GM12878 (cell line): ENCODE data around the gene KIAA1191. TPM values are rescaled to one million over a fixed set of nuclear protein-coding genes. Genes with fewer than 3 reads are reported as not detected.

Experiments
- ATAC-seq: fragments of 200-7000 bp; cut with Tn5 transposase; 3 replicates; pipeline ENCODE4 v1.9.1; 2020; ENCODE audit warnings: mild to moderate bottlenecking, moderate library complexity
- BruUV-seq: library from RNA; stranded (reverse); fragments of 400-500 nt; replicated peaks from 2 replicates; lab custom pipeline; 2021; lab: Mats Ljungman, UMichigan
- CTCF ChIA-PET: fragments of 300-600 bp; sonication (Branson Sonifier 250); formaldehyde crosslinking; extraction: SDS; loops from one replicate; lab custom pipeline; 2021; ENCODE audit warnings: inconsistent platforms; lab: Yijun Ruan, JAX
- POLR2A ChIA-PET: fragments of 350-600 bp; formaldehyde crosslinking; extraction: SDS; loops from one replicate; lab custom pipeline; 2021; ENCODE audit warnings: inconsistent platforms; lab: Charles Lee
- RAD21 ChIA-PET: fragments of 300-600 bp; sonication (Branson Sonifier 250); formaldehyde crosslinking; loops from one replicate; lab custom pipeline; 2023; ENCODE audit warnings: antibody characterized with exemption; ENCODE audit not compliant: unreplicated experiment; lab: Charles Lee
- SMC1A ChIA-PET: fragments of 300-600 bp; sonication (Branson Sonifier 250); formaldehyde crosslinking; loops from one replicate; lab custom pipeline; 2023; ENCODE audit not compliant: unreplicated experiment, uncharacterized antibody; lab: Charles Lee
- DNase-seq: peaks from one replicate; pipeline ENCODE4 v3.0.0-alpha.2; 2011; ENCODE audit warnings: low read depth, low spot score
- FAIRE-seq: peaks from 3 replicates; lab custom pipeline; 2011; peaks lifted over from hg19 to GRCh38; lab: Jason Lieb, UNC
- H2AFZ ChIP-seq: 2 replicates; pipeline ENCODE4 v1.6.0; 2011; ENCODE audit warnings: low read depth, low read length, control low read depth; ENCODE audit not compliant: control insufficient read depth
- H3K27ac ChIP-seq: 2 replicates; pipeline ENCODE4 v1.5.1; 2011; ENCODE audit warnings: control low read depth; ENCODE audit not compliant: control insufficient read depth, insufficient read depth
- H3K27me3 ChIP-seq, 2 experiments: replicated peaks in 1 of 2; 2 replicates each; pipeline versions ENCODE4 v1.6.0 to v1.6.1; 2011; ENCODE audit warnings: low read length in 1 of 2; ENCODE audit not compliant: control insufficient read depth in 2 of 2, insufficient read depth in 2 of 2
- H3K36me3 ChIP-seq, 2 experiments: 2 replicates each; pipeline ENCODE4 v1.5.1; 2011; ENCODE audit warnings: low read length in 1 of 2; ENCODE audit not compliant: control insufficient read depth in 2 of 2, insufficient read depth in 2 of 2
- H3K4me1 ChIP-seq: 2 replicates; pipeline ENCODE4 v1.6.1; 2011; ENCODE audit warnings: mild to moderate bottlenecking, low read length, moderate library complexity, mixed read lengths; ENCODE audit not compliant: control insufficient read depth, insufficient read depth
- H3K4me2 ChIP-seq: 2 replicates; pipeline ENCODE4 v1.6.0; 2011; ENCODE audit warnings: control low read depth; ENCODE audit not compliant: control insufficient read depth, insufficient read depth
- H3K4me3 ChIP-seq: fragments of 200-600 bp; sonication (generic); 2 replicates; pipeline ENCODE4 v1.5.1; 2016
- H3K79me2 ChIP-seq: 2 replicates; pipeline ENCODE4 v1.6.0; 2011; ENCODE audit warnings: low read length; ENCODE audit not compliant: control insufficient read depth, insufficient read depth
- H3K9ac ChIP-seq: 2 replicates; pipeline ENCODE4 v1.8.0; 2011; ENCODE audit warnings: low read length, control low read depth, mixed read lengths; ENCODE audit not compliant: control insufficient read depth, insufficient read depth
- H3K9me3 ChIP-seq: replicated peaks from 3 replicates; pipeline ENCODE4 v1.5.1; 2011; ENCODE audit warnings: mild to moderate bottlenecking, low read length; ENCODE audit not compliant: control insufficient read depth, insufficient read depth
- H4K20me1 ChIP-seq: 2 replicates; pipeline ENCODE4 v1.6.0; 2011; ENCODE audit not compliant: control insufficient read depth, insufficient read depth
- BMI1 ChIP-seq: fragments of 450-650 bp; IDR thresholded peaks from 2 replicates; pipeline ENCODE4 v1.6.1; 2016; ENCODE audit warnings: mild to moderate bottlenecking, moderate library complexity, borderline replicate concordance
- ELK1 ChIP-seq: IDR thresholded peaks from 2 replicates; pipeline ENCODE4 v1.6.1; 2012; ENCODE audit warnings: low read depth, low read length, improper control_type of control experiment
- HSF1 ChIP-seq: fragments of 150-350 bp; IDR thresholded peaks from 2 replicates; pipeline ENCODE4 v1.6.1; 2014; ENCODE audit warnings: mild to moderate bottlenecking, low read depth, low read length
- MTA2 ChIP-seq: fragments of 450-650 bp; IDR thresholded peaks from 2 replicates; pipeline ENCODE4 v1.6.1; 2016; ENCODE audit warnings: low read depth, mild to moderate bottlenecking, moderate library complexity
- TBL1XR1 ChIP-seq: IDR thresholded peaks from 2 replicates; pipeline ENCODE4 v1.6.1; 2012; ENCODE audit warnings: low read depth, low read length, improper control_type of control experiment
- ZNF384 ChIP-seq: IDR thresholded peaks from 2 replicates; pipeline ENCODE4 v1.6.1; 2012; ENCODE audit warnings: low read depth, mild to moderate bottlenecking, low read length, improper control_type of control experiment, borderline replicate concordance
- WGBS: methylation state at CpG from one replicate; pipeline ENCODE4 v1.1.6; 2016; ENCODE audit warnings: low lambda C conversion rate; ENCODE audit not compliant: insufficient replicate concordance, insufficient coverage; ENCODE audit errors: missing lambda C conversion rate; 5-methylcytosine and 5-hydroxymethylcytosine counted together
- in situ Hi-C: fragments of 300-500 bp; cut with MboI; formaldehyde crosslinking; loops from 9 replicates; pipeline ENCODE4 v1.14.3; 2018; ENCODE audit warnings: mixed read lengths
- intact Hi-C: fragments of 100-400 bp; cut with micrococcal nuclease; formaldehyde crosslinking; loops from one replicate; pipeline ENCODE4 v1.14.2; 2022; ENCODE audit not compliant: unreplicated experiment
- polyA plus RNA-seq, 11 experiments: library from polyadenylated mRNA; depleted of rRNA in 4 of 11; unstranded in 6 of 11; stranded (reverse) in 5 of 11; fragments of >200 nt; fragmentation: Nextera tagmentation in 4 of 11; fragmentation: Illumina TruSeq in 1 of 11; extraction: Ambion mirVana in 4 of 11; extraction: Trizol in 1 of 11; gene quantifications; 1 replicate in 1 of 11; 2 replicates in 10 of 11; pipeline versions ENCODE4 v1.2.1 to v1.2.3, GENCODE V29; 2011 to 2016; ENCODE audit warnings: inconsistent platforms in 2 of 11, missing spikeins in 2 of 11, low read depth in 1 of 11
- total RNA-seq, 4 experiments: library from RNA; depleted of rRNA in 3 of 4; stranded (reverse); fragments of >200 nt in 3 of 4; fragmentation: Illumina TruSeq in 1 of 4; extraction: Trizol in 1 of 4; gene quantifications; 2 replicates each; pipeline versions ENCODE4 v1.2.1 to v1.2.3, GENCODE V29; 2013 to 2021

The KIAA1191 gene
- total and polyA plus RNA-seq, 10 of the 15 experiments (the other 5 are each of a cell fraction or from before 2014, with no cell fraction given): 14.9 to 58.2 (median 31.8) TPM

GRCh38 chr5:176342766-176343458, 18.7 kb downstream of the KIAA1191 start:
- H4K20me1 ChIP-seq: no peaks in the 10 kb centered on the region
- SMC1A ChIA-PET: interaction anchor here (1.3 kb wide), 1 partner anchor 19 kb away, joined by 3 read pairs; no protein-coding TSS in a partner anchor
- no peak for DNase-seq
- no peak overlapping the region for H3K4me2 ChIP-seq
- intact Hi-C loops: no loop called here
- POLR2A ChIA-PET: no interaction called here
- H3K4me1 ChIP-seq: no peaks in the 10 kb centered on the region
- no peaks in the 10 kb centered on the region for H3K27me3 ChIP-seq
- no peak for ATAC-seq
- no peak for FAIRE-seq
- no TSS peak for BruUV-seq
- CTCF ChIA-PET: no interaction called here
- in situ Hi-C loops: no loop called here
- no peak overlapping the region for H3K9ac ChIP-seq
- H3K79me2 ChIP-seq: no peaks in the 10 kb centered on the region
- WGBS: 100% methylated on average over 2 of the region's 2 CpGs
- H2AFZ ChIP-seq: no peak overlapping the region
- no peaks in the 10 kb centered on the region for H3K9me3 ChIP-seq
- RAD21 ChIA-PET: no interaction called here
- H3K36me3 ChIP-seq: peaks cover 3 to 6% of the 10 kb centered on the region in 2 experiments; a peak in 3 of 4 replicates
- H3K27ac ChIP-seq: no peak overlapping the region
- H3K4me3 ChIP-seq: no peak overlapping the region
- TF ChIP-seq HSF1: no peak
- no peak for TF ChIP-seq MTA2
- TF ChIP-seq TBL1XR1: no peak
- TF ChIP-seq BMI1: no peak
- TF ChIP-seq ZNF384: no peak
- no peak for TF ChIP-seq ELK1
